Germinal center (tissue), 1 donor: ENCODE results near the gene DSTYK.

ENCODE experiments used
- DNase-seq: peaks from one replicate; pipeline ENCODE4 v3.0.0; 2012; ENCODE audit warnings: mixed read lengths, low spot score

The DSTYK gene

GRCh38 chr1:205124726-205125125, 86.8 kb downstream of the DSTYK start:
- DNase-seq = peak; percentile 50

GRCh38 chr1:205122489-205122882, 89.0 kb downstream of the DSTYK start:
- DNase-seq = no peak

- DNase-seq = peak; percentile 88
Measured at GRCh38 chr1:205121660-205122488, 89.6 kb downstream of the DSTYK start, which contains the start of gene RBBP5. TSS of gene RBBP5 (minus strand) at chr1:205121978. CDS start at chr1:205121873, 105 bp downstream.

GRCh38 chr1:205118752-205119151, 92.8 kb downstream of the DSTYK start:
- no peak for DNase-seq

- peak; percentile 14 for DNase-seq
Measured at GRCh38 chr1:205111354-205111753, 100.1 kb downstream of the DSTYK start.

- DNase-seq = no peak
Measured at GRCh38 chr1:205109711-205110110, 101.8 kb downstream of the DSTYK start.

GRCh38 chr1:205109269-205109668, 102.2 kb downstream of the DSTYK start:
- DNase-seq = no peak

GRCh38 chr1:205108464-205108863, 103.0 kb downstream of the DSTYK start:
- DNase-seq = no peak

GRCh38 chr1:205107327-205107726, 104.2 kb downstream of the DSTYK start:
- DNase-seq = no peak

- no peak for DNase-seq
Measured at GRCh38 chr1:205102404-205102803, 109.1 kb downstream of the DSTYK start.

GRCh38 chr1:205098242-205098641, 113.3 kb downstream of the DSTYK start:
- DNase-seq = no peak

GRCh38 chr1:205095422-205095821, 116.1 kb downstream of the DSTYK start:
- no peak for DNase-seq
